ENCODE data around the gene AVPR2. TPM values are rescaled to one million over a fixed set of nuclear protein-coding genes. Genes with fewer than 3 reads are reported as not detected.

The AVPR2 gene
- polyA plus RNA-seq, 4 donors = 0.31 to 3.5 TPM; not detected in 2

DNA sequence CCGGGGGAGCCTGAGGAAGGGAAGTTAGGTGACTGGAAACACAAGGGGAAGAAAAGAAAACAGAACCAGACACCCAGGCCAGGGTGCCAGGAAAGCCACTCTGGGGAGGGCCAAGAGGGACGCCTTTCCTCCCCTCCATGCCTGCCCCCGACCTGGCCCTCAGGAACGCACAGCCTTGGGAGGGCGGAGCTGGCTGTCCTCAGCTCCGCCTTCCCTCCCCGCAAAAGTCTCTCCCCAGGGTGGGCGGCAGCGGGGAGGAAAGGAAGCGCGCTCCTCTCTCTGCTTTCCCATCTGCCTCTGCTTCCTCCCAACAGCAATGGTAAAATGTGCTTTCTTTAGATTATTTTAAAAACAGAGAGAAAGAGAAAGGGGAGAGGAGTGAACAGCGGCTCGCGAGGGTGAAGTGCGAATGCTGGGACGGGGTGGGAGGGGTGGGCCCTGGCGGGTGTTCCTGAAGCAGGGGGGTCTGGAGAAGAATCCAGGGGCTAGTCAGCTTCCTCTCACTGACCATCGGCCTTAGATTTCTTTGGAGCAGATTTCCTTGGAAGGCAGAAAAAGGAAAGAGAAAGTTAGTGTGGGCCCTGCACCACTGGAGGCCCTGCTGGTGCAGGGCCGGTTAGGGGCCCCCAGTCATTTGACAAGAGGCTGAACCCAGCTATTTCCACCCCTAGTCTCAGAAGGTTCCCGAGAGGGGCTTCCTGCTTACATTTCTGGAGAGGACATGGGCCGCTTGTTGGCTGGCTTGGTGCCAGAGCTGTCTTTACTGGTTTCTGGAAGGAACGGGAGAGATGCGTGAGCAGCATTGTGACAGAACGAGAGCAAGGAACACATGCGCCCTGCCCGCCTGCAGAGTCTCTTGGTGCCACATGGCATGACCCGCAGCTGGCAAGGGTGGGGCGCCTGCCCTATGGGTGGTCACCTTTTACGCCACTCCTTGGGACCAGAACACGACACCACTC lies 44.7 kb downstream of the AVPR2 start:
- peak overlapping the region in 2 of 3 donors; percentile 31 to 33 for H3K27ac ChIP-seq (ENCODE audit: low read depth in 1 of 3, low read length in 2 of 3)
- H3K4me3 ChIP-seq (ENCODE audit: low read depth in 1 of 3, low read length in 3 of 3) = no peak overlapping the region
- H3K9me3 ChIP-seq (ENCODE audit: control insufficient read depth in 2 of 2, insufficient read depth in 1 of 2, low read depth in 1 of 2, low read length in 1 of 2) = no peaks in the 10 kb centered on the region
- no peak for DNase-seq
- no peaks in the 10 kb centered on the region for H3K27me3 ChIP-seq (ENCODE audit: control insufficient read depth in 3 of 3, insufficient read depth in 3 of 3, low read length in 3 of 3)
- H3K4me1 ChIP-seq (ENCODE audit: control insufficient read depth in 3 of 3, insufficient read depth in 2 of 3, low read depth in 1 of 3, low read length in 2 of 3) = peaks cover 0 to 20% (median 0%) of the 10 kb centered on the region in 3 donors
- FAIRE-seq = no peak
- peaks cover 9 to 73% (median 11%) of the 10 kb centered on the region in 3 donors for H3K36me3 ChIP-seq (ENCODE audit: control insufficient read depth in 3 of 3, insufficient read depth in 2 of 3, low read depth in 1 of 3, low read length in 3 of 3)
- 62 to 84% (median 77%) methylated on average over 25 to 30 of the region's 30 CpGs for WGBS, 3 donors

- FAIRE-seq = no peak
- no peak for DNase-seq
- peaks cover 9 to 83% (median 13%) of the 10 kb centered on the region in 3 donors for H3K36me3 ChIP-seq (ENCODE audit: control insufficient read depth in 3 of 3, insufficient read depth in 2 of 3, low read depth in 1 of 3, low read length in 3 of 3)
Measured at GRCh38 chrX:153950127-153950526, 45.7 kb downstream of the AVPR2 start.

DNA sequence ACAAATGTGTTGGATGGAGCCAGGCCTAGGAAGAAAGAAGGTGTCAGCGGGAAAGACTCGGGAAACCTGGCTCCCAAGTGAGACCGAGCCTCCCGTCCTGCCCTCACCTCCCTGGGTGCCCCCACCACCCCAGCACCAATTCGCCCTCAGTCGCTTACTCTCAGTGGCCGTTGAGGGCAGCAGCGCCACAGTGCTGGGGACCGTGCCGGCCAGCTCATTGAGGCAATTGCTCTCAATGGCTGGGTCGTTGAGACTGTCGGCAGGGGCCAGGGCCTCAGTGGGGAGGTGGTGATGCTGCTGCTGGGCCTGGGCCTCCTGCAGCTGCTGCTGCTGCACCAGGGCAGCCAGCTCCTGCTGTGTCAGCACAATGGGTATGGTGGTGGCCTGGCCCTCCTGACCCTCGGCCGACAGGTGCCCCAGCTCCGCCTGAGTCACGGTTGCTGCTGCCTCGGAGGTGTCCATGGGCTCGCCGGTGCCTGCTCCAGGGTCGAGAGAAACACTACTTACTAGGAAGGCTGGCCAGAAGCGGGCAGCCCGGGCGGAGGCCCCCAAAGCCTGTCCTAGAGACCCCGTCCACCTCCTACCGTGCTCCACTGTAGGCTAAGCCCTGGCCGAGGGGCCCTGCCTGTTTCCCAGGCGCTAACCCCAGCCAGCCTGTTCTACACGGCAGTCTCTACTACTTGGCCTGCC lies 47.4 kb downstream of the AVPR2 start:
- Histone ChIP-seq H3K27ac (ENCODE audit: low read depth in 1 of 3, low read length in 2 of 3) (no peak overlapping the region), H3K9me3 (ENCODE audit: control insufficient read depth in 2 of 2, insufficient read depth in 1 of 2, low read depth in 1 of 2, low read length in 1 of 2) (no peaks in the 10 kb centered on the region), H3K4me3 (ENCODE audit: low read depth in 1 of 3, low read length in 3 of 3) (no peak overlapping the region), H3K27me3 (ENCODE audit: control insufficient read depth in 3 of 3, insufficient read depth in 3 of 3, low read length in 3 of 3) (no peaks in the 10 kb centered on the region), H3K4me1 (ENCODE audit: control insufficient read depth in 3 of 3, insufficient read depth in 2 of 3, low read depth in 1 of 3, low read length in 2 of 3) (peaks cover 0 to 8% (median 0%) of the 10 kb centered on the region in 3 donors), H3K36me3 (ENCODE audit: control insufficient read depth in 3 of 3, insufficient read depth in 2 of 3, low read depth in 1 of 3, low read length in 3 of 3) (peaks cover 9 to 95% (median 17%) of the 10 kb centered on the region in 3 donors)
- FAIRE-seq = no peak
- DNase-seq = no peak
- WGBS, 3 donors = 94 to 96% (median 95%) methylated on average over 12 to 28 of the region's 28 CpGs

More at GRCh38 chrX:153950127-153950526, 45.7 kb downstream of the AVPR2 start:
- no peaks in the 10 kb centered on the region for H3K9me3 ChIP-seq (ENCODE audit: control insufficient read depth in 2 of 2, insufficient read depth in 1 of 2, low read depth in 1 of 2, low read length in 1 of 2)
- no peak overlapping the region for H3K27ac ChIP-seq (ENCODE audit: low read depth in 1 of 3, low read length in 2 of 3)
- H3K4me1 ChIP-seq (ENCODE audit: control insufficient read depth in 3 of 3, insufficient read depth in 2 of 3, low read depth in 1 of 3, low read length in 2 of 3) = peaks cover 0 to 17% (median 0%) of the 10 kb centered on the region in 3 donors
- WGBS, 3 donors = 82 to 90% (median 87%) methylated on average over 17 to 19 of the region's 19 CpGs
- H3K27me3 ChIP-seq (ENCODE audit: control insufficient read depth in 3 of 3, insufficient read depth in 3 of 3, low read length in 3 of 3) = no peaks in the 10 kb centered on the region
- no peak overlapping the region for H3K4me3 ChIP-seq (ENCODE audit: low read depth in 1 of 3, low read length in 3 of 3)

DNA sequence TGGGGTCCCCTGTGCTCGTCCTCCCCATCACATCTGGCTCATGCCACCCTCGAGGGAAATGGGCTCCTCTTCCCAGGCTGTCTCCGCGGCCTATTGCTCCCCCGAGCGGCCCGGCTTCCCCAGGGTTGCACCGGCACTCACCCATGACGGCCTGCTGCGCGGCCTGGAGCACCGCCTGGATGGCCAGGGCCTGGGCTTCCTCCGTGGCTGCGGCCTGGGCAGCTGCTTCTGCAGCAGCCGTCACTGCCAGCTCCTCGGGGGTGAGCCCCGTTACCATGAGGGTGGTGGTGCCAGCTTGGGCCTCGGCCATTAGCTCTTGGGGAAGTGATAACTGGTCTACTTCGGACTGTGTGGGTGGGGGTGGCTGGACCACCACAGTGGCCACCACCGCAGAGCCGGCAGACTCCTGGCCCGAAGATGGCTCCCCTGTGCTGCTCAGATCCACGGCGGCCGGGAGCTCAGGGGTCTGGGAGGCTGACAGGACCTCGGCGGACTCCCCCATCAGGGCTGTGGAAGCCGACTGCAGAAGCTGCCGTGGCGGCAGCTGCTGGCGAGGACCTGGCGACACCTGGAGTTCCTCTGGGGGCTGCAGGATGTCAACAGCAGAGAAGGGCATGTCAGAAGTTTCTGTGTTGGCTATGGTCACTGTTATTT lies 48.0 kb downstream of the AVPR2 start:
- whole genome bisulfite sequencing, 3 donors = 94 to 97% (median 94%) methylated on average over 20 to 32 of the region's 32 CpGs
- H3K4me1 ChIP-seq (ENCODE audit: control insufficient read depth in 3 of 3, insufficient read depth in 2 of 3, low read depth in 1 of 3, low read length in 2 of 3) = peaks cover 0 to 4% (median 0%) of the 10 kb centered on the region in 3 donors
- H3K4me3 ChIP-seq (ENCODE audit: low read depth in 1 of 3, low read length in 3 of 3) = no peak overlapping the region
- FAIRE-seq (no peak), DNase-seq (no peak)
- H3K9me3 ChIP-seq (ENCODE audit: control insufficient read depth in 2 of 2, insufficient read depth in 1 of 2, low read depth in 1 of 2, low read length in 1 of 2) = no peaks in the 10 kb centered on the region
- H3K36me3 ChIP-seq (ENCODE audit: control insufficient read depth in 3 of 3, insufficient read depth in 2 of 3, low read depth in 1 of 3, low read length in 3 of 3) = peaks cover 11 to 100% (median 18%) of the 10 kb centered on the region in 3 donors
- H3K27me3 ChIP-seq (ENCODE audit: control insufficient read depth in 3 of 3, insufficient read depth in 3 of 3, low read length in 3 of 3) = no peaks in the 10 kb centered on the region
- H3K27ac ChIP-seq (ENCODE audit: low read depth in 1 of 3, low read length in 2 of 3) = peak overlapping the region in 2 of 3 donors; percentile 22 to 71

- WGBS, 3 donors = 21 to 30% (median 24%) methylated on average over 20 to 33 of the region's 33 CpGs
- H3K9me3 ChIP-seq (ENCODE audit: control insufficient read depth in 2 of 2, insufficient read depth in 1 of 2, low read depth in 1 of 2, low read length in 1 of 2) = no peaks in the 10 kb centered on the region
- peak overlapping the region in 2 of 3 donors; percentile 22 to 71 for H3K27ac ChIP-seq (ENCODE audit: low read depth in 1 of 3, low read length in 2 of 3)
- FAIRE-seq (no peak), DNase-seq (peak; percentile 48 to 70)
- H3K4me3 ChIP-seq (ENCODE audit: low read depth in 1 of 3, low read length in 3 of 3) = no peak overlapping the region
- peaks cover 0 to 4% (median 0%) of the 10 kb centered on the region in 3 donors for H3K4me1 ChIP-seq (ENCODE audit: control insufficient read depth in 3 of 3, insufficient read depth in 2 of 3, low read depth in 1 of 3, low read length in 2 of 3)
- no peaks in the 10 kb centered on the region for H3K27me3 ChIP-seq (ENCODE audit: control insufficient read depth in 3 of 3, insufficient read depth in 3 of 3, low read length in 3 of 3)
- H3K36me3 ChIP-seq (ENCODE audit: control insufficient read depth in 3 of 3, insufficient read depth in 2 of 3, low read depth in 1 of 3, low read length in 3 of 3) = peaks cover 16 to 100% (median 18%) of the 10 kb centered on the region in 3 donors
Measured at GRCh38 chrX:153953342-153953830, 48.9 kb downstream of the AVPR2 start.

- H3K36me3 ChIP-seq (ENCODE audit: control insufficient read depth in 3 of 3, insufficient read depth in 2 of 3, low read depth in 1 of 3, low read length in 3 of 3) = peaks cover 17 to 100% (median 18%) of the 10 kb centered on the region in 3 donors
- H3K9me3 ChIP-seq (ENCODE audit: control insufficient read depth in 2 of 2, insufficient read depth in 1 of 2, low read depth in 1 of 2, low read length in 1 of 2) = no peaks in the 10 kb centered on the region
- 78 to 80% (median 79%) methylated on average over 20 to 33 of the region's 33 CpGs for WGBS, 3 donors
- no peak overlapping the region for H3K4me3 ChIP-seq (ENCODE audit: low read depth in 1 of 3, low read length in 3 of 3)
- peak overlapping the region in 1 of 3 donors; percentile 39 for H3K27ac ChIP-seq (ENCODE audit: low read depth in 1 of 3, low read length in 2 of 3)
- no peak for FAIRE-seq
- peaks cover 0 to 4% (median 0%) of the 10 kb centered on the region in 3 donors for H3K4me1 ChIP-seq (ENCODE audit: control insufficient read depth in 3 of 3, insufficient read depth in 2 of 3, low read depth in 1 of 3, low read length in 2 of 3)
- no peak for DNase-seq
- H3K27me3 ChIP-seq (ENCODE audit: control insufficient read depth in 3 of 3, insufficient read depth in 3 of 3, low read length in 3 of 3) = no peaks in the 10 kb centered on the region
Measured at GRCh38 chrX:153953892-153954557, 49.6 kb downstream of the AVPR2 start.

- Histone ChIP-seq H3K4me3 (ENCODE audit: low read depth in 1 of 3, low read length in 3 of 3) (no peak overlapping the region), H3K27ac (ENCODE audit: low read depth in 1 of 3, low read length in 2 of 3) (no peak overlapping the region), H3K27me3 (ENCODE audit: control insufficient read depth in 3 of 3, insufficient read depth in 3 of 3, low read length in 3 of 3) (no peaks in the 10 kb centered on the region), H3K9me3 (ENCODE audit: control insufficient read depth in 2 of 2, insufficient read depth in 1 of 2, low read depth in 1 of 2, low read length in 1 of 2) (no peaks in the 10 kb centered on the region), H3K4me1 (ENCODE audit: control insufficient read depth in 3 of 3, insufficient read depth in 2 of 3, low read depth in 1 of 3, low read length in 2 of 3) (no peaks in the 10 kb centered on the region), H3K36me3 (ENCODE audit: control insufficient read depth in 3 of 3, insufficient read depth in 2 of 3, low read depth in 1 of 3, low read length in 3 of 3) (peaks cover 17 to 100% (median 17%) of the 10 kb centered on the region in 3 donors)
- WGBS, 3 donors = 93 to 96% (median 93%) methylated on average over 17 to 44 of the region's 44 CpGs
- no peak for FAIRE-seq
- no peak for DNase-seq
Measured at GRCh38 chrX:153954558-153955227, 50.2 kb downstream of the AVPR2 start.
